NCI-H146 treated with DMSO at 0.1 percent for 48 hours (cell line): Measurements from ENCODE around the gene NDRG4.

Source experiments
- DNase-seq: peaks from one replicate; lab custom pipeline; 2025; ENCODE audit not compliant: unreplicated experiment; lab: John Stamatoyannopoulos, UW

Gene NDRG4

GRCh38 chr16:58493756-58494431 lies 6.0 kb upstream of the NDRG4 start:
- no peak for DNase-seq

DNA sequence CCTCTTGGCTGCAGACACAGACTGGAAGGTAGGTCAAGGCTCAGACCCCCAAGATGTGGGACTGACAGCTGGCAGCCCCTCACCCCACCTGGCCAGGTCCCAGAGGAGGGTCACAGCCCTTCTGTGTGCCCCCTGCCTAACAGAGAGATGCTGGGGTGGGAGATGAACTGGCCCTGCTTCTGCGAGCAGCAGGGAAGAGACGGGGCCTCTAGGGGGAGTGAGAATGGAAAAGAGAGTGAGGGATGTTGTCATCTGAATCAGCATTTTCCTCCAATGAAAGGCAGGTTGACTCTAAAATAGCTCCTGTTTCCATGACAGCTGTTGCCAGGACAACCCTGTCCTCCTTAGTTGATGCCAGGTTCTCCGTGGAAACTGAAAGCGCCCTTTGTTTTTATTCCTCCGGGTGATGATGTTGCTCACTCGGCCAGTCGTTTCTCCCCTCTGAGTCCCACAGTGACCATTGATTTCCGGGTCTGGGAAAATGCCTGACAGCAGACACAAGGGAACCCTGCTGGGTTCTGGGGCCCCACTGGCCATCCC lies 4.9 kb upstream of the NDRG4 start:
- DNase-seq: peak; percentile 73

DNA sequence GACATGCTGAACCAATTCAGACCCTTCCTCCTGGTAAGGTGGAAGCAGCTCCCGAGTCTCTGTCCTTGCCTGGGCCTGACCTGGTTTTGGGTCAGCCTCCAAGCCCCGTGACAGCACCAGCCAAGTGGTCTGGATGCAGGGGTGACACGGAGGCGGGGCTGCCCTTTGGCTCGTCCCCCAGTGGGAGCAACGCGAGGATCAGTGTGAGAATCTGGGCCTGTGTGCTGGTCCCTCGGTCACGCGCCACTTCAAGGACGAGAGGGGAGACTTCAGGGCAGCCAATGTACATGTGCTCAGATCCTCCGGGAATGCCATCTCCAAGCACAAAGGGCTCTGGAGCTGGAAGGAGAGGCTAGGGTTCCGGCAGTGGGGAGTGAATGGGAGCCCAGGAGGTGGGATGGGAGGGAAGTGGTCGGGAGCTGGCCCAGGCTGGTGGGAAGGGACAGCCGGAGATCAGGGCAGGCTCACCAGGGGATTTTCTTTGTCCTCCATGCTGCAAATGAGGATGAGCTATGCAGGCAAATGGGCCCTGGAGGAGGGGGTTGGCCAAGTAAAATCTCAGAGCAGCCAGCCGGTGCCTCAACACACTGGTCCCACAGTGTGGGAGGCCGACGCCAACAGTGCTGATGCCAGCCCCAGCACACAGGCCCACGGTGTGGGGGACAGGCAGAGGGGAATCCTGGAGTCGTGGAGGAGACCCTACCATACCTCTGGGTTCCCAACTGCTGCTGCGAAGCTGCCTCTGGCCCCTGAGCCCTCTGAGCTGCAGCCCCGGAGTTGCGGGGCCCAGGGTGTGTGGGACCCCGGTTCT lies 4.2 kb upstream of the NDRG4 start:
- DNase-seq: no peak

DNA sequence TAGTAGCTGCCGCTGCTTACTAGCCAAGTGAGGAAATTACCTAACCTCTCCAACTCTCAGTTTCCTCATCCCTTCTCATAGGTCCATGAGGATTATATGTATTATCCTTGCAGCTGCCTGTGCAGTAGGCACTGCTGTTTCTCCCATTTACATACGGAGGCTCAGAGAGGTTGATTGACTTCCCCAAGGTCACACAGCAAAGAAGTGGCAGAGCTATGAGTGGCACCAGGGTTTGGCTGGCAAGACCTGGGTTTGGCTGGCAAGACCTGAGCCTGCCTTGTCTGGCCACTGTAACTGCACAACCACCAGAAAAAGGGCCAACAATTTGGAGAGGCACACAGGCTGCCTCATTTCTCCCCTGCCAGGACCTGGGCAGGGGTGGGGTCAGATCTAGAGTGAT lies 2.5 kb upstream of the NDRG4 start:
- DNase-seq: no peak

GRCh38 chr16:58497935-58498334 lies 2.0 kb upstream of the NDRG4 start:
- DNase-seq: no peak

DNA sequence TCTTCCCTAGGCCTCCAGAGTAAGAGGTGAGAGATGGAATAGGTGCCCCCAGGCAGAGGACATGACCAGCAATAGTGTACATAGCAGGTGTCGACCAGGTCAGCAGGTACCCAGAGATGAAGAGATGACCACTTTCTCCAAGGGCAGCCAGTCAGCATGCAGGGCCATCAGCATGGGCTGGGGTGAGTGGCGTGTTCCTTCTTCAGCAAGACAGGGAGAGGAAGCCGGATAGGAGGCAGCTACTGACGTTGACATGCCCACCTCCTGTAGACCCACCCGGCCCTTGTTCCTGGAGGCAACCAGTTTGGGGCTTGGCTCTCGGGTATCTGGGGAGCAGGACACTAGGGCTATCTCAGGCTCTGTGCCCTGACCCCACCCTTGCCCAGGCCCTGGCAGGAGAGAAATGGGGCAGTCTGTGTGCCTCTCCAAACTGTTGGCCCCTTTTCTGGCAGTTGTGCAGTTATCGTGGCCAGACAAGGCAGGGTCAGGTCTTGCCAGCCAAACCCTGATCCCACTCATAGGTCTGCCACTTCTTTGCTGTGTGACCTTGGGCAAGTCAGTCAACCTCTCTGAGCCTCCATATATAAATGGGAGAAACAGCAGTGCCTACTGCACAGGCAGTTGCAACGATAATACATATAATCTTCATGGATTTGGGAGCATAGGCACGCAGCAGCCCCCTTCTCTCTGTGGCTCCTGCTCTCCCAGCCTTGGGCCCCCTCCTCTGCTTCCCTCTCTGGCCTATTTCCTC lies 1.4 kb upstream of the NDRG4 start:
- DNase-seq: no peak

DNA sequence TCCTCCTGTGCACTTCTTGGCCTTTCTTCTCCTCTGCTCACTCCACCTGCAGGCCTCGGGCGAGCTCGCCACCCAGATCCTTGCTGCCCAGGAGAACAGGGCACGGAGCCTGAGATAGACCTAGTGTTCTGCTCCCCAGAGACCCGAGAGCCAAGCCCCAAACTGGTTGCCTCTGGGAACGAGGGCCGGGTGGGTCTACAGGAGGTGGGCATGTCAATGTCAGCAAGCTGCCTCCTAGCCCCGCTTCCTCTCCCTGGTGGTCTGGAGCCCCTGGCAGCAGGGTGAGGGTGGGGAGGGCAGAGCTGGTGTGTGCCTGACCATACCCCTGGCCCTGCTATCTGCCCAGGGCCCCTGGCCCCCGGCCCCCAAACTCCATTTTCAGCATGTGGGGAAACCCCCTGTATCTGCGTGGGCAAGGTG lies 841 bp upstream of the NDRG4 start:
- no peak for DNase-seq

DNA sequence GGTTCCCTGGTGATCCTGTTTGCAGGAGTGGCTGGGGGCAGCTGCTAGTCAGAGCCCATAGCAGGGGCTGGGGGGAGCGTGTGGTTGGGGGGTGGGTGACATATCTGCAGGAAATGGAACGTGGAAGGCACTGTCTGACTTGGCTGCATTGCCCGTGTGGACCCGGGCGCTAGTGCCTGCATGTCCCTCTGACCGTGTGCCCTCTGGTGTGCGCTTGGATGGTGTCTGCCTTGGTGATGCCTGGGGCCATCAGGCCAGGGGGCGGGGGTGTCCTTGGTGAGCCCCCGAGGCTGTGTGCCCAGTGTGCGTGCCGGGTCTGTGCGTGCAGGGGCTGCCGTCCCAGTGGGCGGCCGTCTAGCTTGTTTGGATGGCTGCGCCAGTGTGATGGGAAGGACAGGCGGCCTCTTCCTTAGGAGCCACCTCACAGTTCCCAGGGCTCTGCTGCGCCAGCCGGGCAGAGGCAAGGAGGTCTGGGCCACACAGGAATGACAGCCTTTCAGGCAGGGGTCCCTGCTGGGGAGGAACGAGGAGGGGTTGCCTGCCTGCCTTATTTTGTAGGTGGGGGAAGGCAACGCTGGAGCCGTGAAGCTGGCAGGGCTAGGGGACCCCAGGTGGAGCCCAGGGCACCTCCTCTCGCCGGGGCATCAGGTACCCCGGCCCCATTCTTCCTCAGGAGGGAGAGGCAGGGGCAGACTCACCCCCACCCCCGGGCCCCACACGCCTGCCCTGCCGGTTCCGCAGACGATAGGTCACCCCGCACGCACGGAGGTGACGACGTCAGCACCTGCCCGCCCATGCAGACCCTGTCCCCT lies 693 bp downstream of the NDRG4 start:
- DNase-seq: no peak

DNA sequence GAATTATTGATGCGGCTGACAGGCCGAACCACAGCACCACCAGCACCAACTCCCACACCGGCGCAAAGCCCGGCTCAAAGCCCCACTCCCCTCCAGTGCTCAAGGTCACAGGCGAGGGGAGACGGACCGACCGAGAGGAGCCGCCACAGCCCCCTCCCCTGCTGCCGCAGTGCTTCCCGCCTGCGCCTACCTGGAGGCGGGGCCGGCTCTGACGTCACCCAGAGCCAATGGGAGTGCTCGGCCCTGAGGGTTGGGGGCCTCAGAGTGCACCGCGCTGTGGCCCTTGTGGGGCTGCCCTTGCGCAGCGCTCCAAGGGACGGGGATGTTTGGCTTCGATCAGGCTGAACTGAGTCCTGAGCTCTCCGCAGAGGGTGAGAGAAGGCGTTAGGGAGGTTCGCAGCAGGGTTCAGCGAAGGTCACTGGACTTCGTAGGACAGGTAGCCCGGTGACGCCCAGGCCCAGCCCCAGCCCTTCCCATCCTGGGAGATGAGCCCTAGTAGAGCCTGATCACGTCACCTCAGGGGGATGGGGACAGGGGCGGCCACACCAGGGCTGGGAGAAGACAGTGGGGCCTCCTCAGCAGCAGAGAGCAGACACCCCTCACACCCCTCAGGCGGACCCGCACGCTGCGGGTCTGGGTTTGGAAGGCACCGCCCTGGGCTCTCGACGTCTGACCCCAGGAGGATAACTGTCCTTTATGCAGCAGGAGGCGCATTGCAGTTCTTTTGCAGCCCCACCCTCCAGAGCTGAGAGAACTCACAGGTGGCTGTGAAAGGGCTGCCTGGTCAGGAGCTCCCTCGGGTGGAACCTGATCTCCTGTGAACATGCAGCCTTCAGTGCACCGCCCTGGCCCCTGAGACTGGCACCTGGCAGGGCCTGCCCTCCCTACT lies 1.5 kb downstream of the NDRG4 start:
- DNase-seq: peak; percentile 9

- DNase-seq: no peak
Measured at GRCh38 chr16:58502217-58502921, 2.4 kb downstream of the NDRG4 start.

DNA sequence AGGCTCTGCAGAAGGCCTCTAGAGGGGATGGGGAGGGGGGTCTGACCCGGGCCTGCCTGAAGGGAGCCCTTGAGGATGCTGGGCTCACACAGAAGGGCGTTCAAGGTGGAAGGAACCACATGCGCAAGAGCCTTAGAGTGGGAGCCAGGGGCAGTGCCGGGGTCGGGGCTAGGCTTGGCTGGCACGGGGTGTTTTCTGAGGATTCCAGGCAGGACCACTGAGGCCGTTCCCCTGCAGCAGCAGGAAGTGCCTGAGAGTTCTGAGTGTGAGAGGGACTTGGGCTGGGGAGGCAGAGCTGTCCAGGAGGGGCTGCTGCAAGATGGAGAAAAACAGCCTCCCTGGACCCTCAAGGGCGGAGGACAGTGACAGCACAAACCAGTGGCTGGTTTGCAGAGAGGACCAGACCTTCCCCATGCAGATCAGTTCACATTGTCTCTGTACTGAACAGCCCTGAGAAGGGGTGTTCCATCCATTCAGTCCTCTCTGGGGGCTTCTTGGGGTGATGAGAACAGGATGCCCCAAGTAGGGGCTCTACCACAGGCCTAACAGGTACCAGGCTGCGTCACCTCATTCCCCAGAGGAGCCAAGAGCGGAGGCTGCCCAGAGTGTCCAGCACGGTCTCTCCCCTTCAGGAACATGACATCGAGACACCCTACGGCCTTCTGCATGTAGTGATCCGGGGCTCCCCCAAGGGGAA lies 3.4 kb downstream of the NDRG4 start:
- no peak for DNase-seq

DNA sequence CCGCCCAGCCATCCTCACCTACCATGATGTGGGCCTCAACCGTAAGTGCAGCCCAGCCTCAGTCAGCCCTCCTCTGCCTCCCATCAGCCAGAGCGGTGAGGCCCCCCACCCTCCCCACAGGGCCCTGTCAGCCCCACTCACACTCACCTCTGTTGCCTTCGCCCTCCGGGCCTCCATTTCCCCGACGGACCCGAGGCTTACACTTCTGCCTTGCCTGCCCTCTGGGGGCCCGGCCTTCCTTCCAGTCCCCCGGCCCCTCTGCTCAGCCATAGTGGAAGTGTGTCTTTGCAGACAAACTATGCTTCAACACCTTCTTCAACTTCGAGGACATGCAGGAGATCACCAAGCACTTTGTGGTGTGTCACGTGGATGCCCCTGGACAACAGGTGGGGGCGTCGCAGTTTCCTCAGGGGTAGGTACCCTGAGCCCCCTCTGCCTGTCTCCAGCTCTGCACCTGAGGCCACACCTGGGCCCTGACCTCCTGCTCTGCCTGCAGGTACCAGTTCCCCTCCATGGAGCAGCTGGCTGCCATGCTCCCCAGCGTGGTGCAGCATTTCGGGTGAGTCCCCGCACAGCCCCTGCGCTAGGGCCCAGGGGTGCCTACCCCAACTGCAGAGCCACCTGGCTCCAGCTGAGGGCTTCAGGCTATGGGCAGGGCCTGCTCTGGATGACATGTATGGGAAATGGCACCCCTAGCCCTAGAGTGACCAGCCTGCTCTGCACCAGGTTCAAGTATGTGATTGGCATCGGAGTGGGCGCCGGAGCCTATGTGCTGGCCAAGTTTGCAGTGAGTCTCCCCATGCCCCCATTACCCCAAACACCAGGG lies 4.1 kb downstream of the NDRG4 start:
- DNase-seq: no peak

DNA sequence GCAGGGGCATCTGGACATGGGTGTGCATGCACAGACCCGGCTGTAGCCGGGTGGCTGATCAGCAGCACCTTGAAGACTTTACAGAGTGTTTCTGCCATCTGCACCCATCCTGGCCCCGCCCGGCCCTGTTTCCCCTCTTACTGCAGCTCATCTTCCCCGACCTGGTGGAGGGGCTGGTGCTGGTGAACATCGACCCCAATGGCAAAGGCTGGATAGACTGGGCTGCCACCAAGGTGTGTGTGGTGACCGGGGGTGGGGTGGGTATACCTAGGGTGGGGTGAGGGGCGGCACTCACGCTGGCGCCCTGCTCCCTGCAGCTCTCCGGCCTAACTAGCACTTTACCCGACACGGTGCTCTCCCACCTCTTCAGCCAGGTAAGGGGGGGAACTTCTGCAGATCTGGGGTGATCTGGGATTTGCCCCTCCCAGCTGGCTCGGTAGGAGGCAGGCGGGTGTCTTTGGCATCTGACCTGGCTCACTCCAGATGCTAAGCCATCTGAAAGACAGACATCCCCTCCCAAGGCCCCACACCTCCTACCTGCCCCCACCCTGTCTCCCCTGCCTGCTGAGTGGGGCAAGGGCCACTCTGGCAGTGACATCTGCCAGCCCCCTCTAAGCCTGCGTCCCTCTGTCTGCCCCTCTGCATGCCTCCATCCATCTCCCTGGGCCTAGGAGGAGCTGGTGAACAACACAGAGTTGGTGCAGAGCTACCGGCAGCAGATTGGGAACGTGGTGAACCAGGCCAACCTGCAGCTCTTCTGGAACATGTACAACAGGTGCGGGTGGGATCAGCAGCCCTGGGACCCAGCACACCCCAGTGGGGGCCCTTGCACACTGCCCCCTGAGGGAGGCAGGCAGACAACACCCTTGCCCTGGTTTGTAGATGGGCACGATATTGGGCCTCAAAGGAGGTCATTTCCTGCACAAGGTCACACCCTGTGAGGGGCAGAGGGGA lies 6.6 kb downstream of the NDRG4 start:
- DNase-seq: no peak

GRCh38 chr16:58507195-58507962 lies 7.4 kb downstream of the NDRG4 start:
- no peak for DNase-seq

DNA sequence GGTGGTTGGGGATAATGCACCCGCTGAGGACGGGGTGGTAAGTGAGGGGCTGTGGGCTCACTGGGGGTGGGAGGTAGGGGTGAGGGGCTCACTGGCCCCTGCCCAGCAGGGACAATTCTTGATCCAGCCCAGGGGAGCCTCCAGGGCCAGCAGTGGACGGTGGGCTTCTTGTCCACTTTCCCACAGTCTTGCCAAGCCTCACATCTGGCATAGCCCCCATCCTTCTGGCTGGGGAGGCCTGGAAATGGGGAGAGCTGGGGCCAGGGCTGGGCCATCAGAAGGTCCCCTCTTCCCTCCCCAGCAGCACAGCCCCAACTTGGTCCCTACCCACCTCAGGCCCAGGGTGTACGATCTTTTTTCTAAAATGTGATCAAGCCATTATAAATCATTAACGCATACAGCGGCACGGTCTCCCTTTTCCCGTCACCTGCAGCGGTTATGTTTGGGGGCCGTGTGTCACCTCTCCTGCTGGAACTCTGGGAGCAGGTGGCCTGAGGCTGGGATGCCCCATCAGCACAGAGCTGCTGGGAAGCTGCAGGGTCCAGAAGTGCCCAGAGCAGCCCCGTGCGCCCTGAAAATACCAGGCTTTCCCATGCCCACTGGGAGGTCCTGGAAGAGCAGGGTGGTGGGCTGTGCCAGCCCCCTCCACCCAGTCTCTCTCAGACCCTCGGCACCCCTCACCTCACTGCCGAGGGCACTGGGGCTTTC lies 8.2 kb downstream of the NDRG4 start:
- no peak for DNase-seq
